T-cell (primary cell): Measurements from ENCODE around the gene ZMYM4. TPM values are rescaled to one million over a fixed set of nuclear protein-coding genes. Genes with fewer than 3 reads are reported as not detected.
"Not testable (repeated sequence)": the region's sequence is repeated elsewhere in the genome, so short reads cannot be mapped to it uniquely, and the experiment has no call there.

Source experiments
- ATAC-seq, 4 experiments: fragments of 200-7000 bp in 3 of 4; fragments of 150-1000 bp in 1 of 4; cut with Tn5 transposase; replicated peaks in 1 of 4; 1 replicate in 3 of 4; 2 replicates in 1 of 4; pipeline ENCODE4 v1.10.0; 2021; ENCODE audit warnings: moderate library complexity in 3 of 4, mild to moderate bottlenecking in 2 of 4, moderate number of reproducible peaks in 1 of 4
- CTCF ChIA-PET, 2 donors: fragments of 300-600 bp; sonication (Branson Sonifier 250); formaldehyde crosslinking; loops; one replicate each; lab custom pipeline; 2022; ENCODE audit warnings: antibody characterized with exemption in 2 of 2; lab: Charles Lee
- POLR2A ChIA-PET, 2 donors: fragments of 300-600 bp; sonication (Branson Sonifier 250); formaldehyde crosslinking; loops; one replicate each; lab custom pipeline; 2022; ENCODE audit warnings: antibody characterized with exemption in 2 of 2; lab: Charles Lee
- DNase-seq, 35 experiments: peaks; one replicate each; pipeline versions ENCODE4 v3.0.0 to v3.0.0-alpha.2; 2013 to 2023
- H3K27ac ChIP-seq: one replicate; pipeline ENCODE4 v1.5.1; 2013; ENCODE audit warnings: low read length
- H3K27me3 ChIP-seq, 2 experiments: replicated peaks in 1 of 2; 1 replicate in 1 of 2; 2 replicates in 1 of 2; pipeline versions ENCODE4 v1.6.1 to v1.7.0; 2013; ENCODE audit warnings: low read length in 1 of 2, mixed read lengths in 1 of 2; ENCODE audit not compliant: control insufficient read depth in 2 of 2, insufficient read depth in 2 of 2; ENCODE audit errors: extremely low read depth in 1 of 2
- H3K36me3 ChIP-seq, 2 donors: 1 replicate in 1 of 2; 2 replicates in 1 of 2; pipeline versions ENCODE4 v1.6.1 to v1.7.0; 2013; ENCODE audit warnings: low read length in 1 of 2; ENCODE audit not compliant: control insufficient read depth in 2 of 2, insufficient read depth in 1 of 2; ENCODE audit errors: extremely low read depth in 1 of 2
- H3K4me1 ChIP-seq, 2 experiments: 1 replicate in 1 of 2; 2 replicates in 1 of 2; pipeline versions ENCODE4 v1.6.1 to v1.7.0; 2013; ENCODE audit warnings: low read length in 2 of 2, mixed read lengths in 1 of 2; ENCODE audit not compliant: insufficient read depth in 2 of 2, control insufficient read depth in 1 of 2; ENCODE audit errors: extremely low read depth in 1 of 2
- H3K4me3 ChIP-seq, 2 donors: 1 replicate in 1 of 2; 2 replicates in 1 of 2; pipeline versions ENCODE4 v1.5.1 to v1.7.0; 2013; ENCODE audit warnings: mild to moderate bottlenecking in 2 of 2, low read length in 1 of 2, moderate library complexity in 1 of 2; ENCODE audit not compliant: control insufficient read depth in 1 of 2; ENCODE audit errors: extremely low read depth in 1 of 2
- H3K9me3 ChIP-seq: 2 replicates; pipeline ENCODE4 v1.7.0; 2013
- H3K27ac Mint-ChIP-seq, 2 donors: one replicate each; pipeline ENCODE4 v1.8.0; 2020 to 2021; ENCODE audit warnings: mild to moderate bottlenecking in 2 of 2, mixed read lengths in 2 of 2
- H3K27me3 Mint-ChIP-seq, 2 donors: one replicate each; pipeline ENCODE4 v1.8.0; 2021 to 2022; ENCODE audit warnings: mixed read lengths in 2 of 2
- H3K36me3 Mint-ChIP-seq: one replicate; pipeline ENCODE4 v1.8.0; 2021; ENCODE audit warnings: mixed read lengths
- H3K4me1 Mint-ChIP-seq, 3 donors: one replicate each; pipeline ENCODE4 v1.8.0; 2020 to 2022; ENCODE audit warnings: mixed read lengths in 3 of 3, mild to moderate bottlenecking in 1 of 3
- H3K4me3 Mint-ChIP-seq, 3 donors: one replicate each; pipeline ENCODE4 v1.8.0; 2020 to 2022; ENCODE audit warnings: mild to moderate bottlenecking in 3 of 3, mixed read lengths in 3 of 3, moderate library complexity in 3 of 3
- H3K9me3 Mint-ChIP-seq, 3 donors: one replicate each; pipeline ENCODE4 v1.8.0; 2020 to 2022; ENCODE audit warnings: mixed read lengths in 3 of 3
- WGBS: methylation state at CpG from one replicate; pipeline ENCODE4 v1.1.5; 2013; ENCODE audit warnings: missing lambda C conversion rate; ENCODE audit not compliant: insufficient coverage; 5-methylcytosine and 5-hydroxymethylcytosine counted together
- total RNA-seq, 35 experiments: library from RNA in 6 of 35; stranded (reverse) in 6 of 35; fragments of 120-200 nt in 1 of 35; gene quantifications; one replicate each; pipeline versions ENCODE4 v1.2.1 to v1.2.4 and lab custom pipeline; 2013 to 2026

ZMYM4 gene
- total RNA-seq, 5 donors from 2014 or later (not counting 1 experiment from before 2014, with no cell fraction given): 28.7 to 41.7 (median 38.5) TPM

DNA sequence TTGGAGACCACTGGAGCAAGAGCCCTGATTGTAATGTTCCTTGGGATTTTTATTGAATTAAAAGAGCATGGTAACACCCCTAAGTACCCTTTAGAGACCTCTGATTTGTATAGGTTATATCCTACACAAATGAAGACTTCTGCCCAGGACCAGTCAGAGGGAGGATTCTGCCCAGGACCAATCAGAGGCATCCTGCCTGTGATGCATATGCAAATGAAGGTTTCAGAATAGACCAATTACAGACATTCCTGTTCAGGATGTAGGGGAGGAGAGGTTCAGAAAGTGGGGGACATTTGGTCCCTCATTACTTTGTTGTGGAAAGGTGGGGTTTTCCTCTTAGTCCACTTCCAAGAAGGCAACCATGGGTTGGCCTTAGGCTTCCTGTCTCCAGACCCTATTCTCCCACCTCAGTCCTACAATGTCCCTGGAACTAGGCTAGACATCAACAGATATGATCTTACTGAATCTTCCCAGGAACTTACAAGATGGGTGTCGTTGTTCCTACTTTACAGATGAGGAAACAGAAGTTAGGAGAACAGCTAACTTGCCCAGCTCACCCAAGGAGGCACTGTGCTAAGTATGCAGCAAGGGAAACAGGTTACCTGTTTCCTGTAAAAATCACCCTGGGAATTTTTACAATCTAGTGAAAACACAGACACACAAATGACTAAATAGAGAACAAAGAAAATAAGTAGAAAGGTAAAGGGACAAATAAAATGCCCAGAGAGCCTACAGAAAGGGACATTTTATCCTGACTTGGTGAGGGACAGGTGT, 38.7 kb upstream of the ZMYM4 start:
- H3K27ac Mint-ChIP-seq: no peak overlapping the region
- no peaks in the 10 kb centered on the region for H3K36me3 Mint-ChIP-seq
- no peak for DNase-seq
- H3K9me3 ChIP-seq: no peaks in the 10 kb centered on the region
- no peaks in the 10 kb centered on the region for H3K4me1 ChIP-seq
- ChIA-PET CTCF (no interaction called here), POLR2A (no interaction called here)
- H3K4me3 ChIP-seq: no peak overlapping the region
- no peaks in the 10 kb centered on the region for H3K9me3 Mint-ChIP-seq
- peaks cover 0 to 4% of the 10 kb centered on the region in 2 donors for H3K27me3 Mint-ChIP-seq
- ATAC-seq: no peak
- H3K36me3 ChIP-seq: no peaks in the 10 kb centered on the region
- H3K27me3 ChIP-seq: peaks cover 0 to 7% of the 10 kb centered on the region in 2 experiments
- peaks cover 0 to 2% (median 0%) of the 10 kb centered on the region in 3 donors for H3K4me1 Mint-ChIP-seq
- H3K27ac ChIP-seq: no peak overlapping the region
- WGBS: no CpG with 5 or more reads among the region's 1 CpG
- no peak overlapping the region for H3K4me3 Mint-ChIP-seq

DNA sequence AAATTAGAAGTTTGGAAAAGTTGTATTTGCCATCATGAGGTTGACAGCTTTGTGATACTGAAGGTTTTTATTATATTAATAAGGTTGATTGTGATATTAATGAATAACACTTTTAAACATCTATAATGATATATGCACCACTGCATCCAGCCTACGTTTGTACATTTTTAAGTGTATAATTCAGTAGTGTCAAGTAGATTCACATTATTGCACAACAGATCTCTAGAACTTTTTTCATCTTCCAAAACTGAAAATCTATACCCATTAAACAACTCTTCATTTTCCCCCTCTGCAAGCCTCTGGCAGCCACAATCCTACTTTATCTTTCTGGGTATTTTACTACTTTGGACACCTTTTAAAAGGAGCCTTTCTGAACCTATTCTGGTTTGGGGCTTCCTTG, 37.2 kb upstream of the ZMYM4 start:
- Histone ChIP-seq H3K27ac (no peak overlapping the region), H3K36me3 (no peaks in the 10 kb centered on the region), H3K27me3 (peaks cover 0 to 7% of the 10 kb centered on the region in 2 experiments), H3K4me1 (no peaks in the 10 kb centered on the region), H3K4me3 (no peak overlapping the region), H3K9me3 (no peaks in the 10 kb centered on the region)
- H3K36me3 Mint-ChIP-seq: no peaks in the 10 kb centered on the region
- no peak overlapping the region for H3K4me3 Mint-ChIP-seq
- no peak overlapping the region for H3K27ac Mint-ChIP-seq
- DNase-seq (no peak), ATAC-seq (no peak)
- H3K4me1 Mint-ChIP-seq: peaks cover 0 to 2% (median 0%) of the 10 kb centered on the region in 3 donors
- POLR2A ChIA-PET: no interaction called here
- no CpG with 5 or more reads among the region's 1 CpG for WGBS
- CTCF ChIA-PET: interaction anchor here in 1 of 2 donors (0.8 kb wide), 1 partner anchor 8 kb away, joined by 3 read pairs; no protein-coding TSS in a partner anchor
- peaks cover 0 to 4% of the 10 kb centered on the region in 2 donors for H3K27me3 Mint-ChIP-seq
- H3K9me3 Mint-ChIP-seq: no peaks in the 10 kb centered on the region

- WGBS: 100% methylated on average over 2 of the region's 2 CpGs
- H3K4me3 Mint-ChIP-seq, H3K36me3 ChIP-seq, H3K27me3 Mint-ChIP-seq, CTCF ChIA-PET, DNase-seq, H3K4me1 ChIP-seq, H3K9me3 ChIP-seq, H3K4me1 Mint-ChIP-seq, H3K9me3 Mint-ChIP-seq, ATAC-seq, H3K27me3 ChIP-seq, H3K27ac Mint-ChIP-seq, POLR2A ChIA-PET, H3K4me3 ChIP-seq, H3K36me3 Mint-ChIP-seq, H3K27ac ChIP-seq: not testable (repeated sequence)
Observed at GRCh38 chr1:35236772-35237171, 31.7 kb upstream of the ZMYM4 start.

GRCh38 chr1:35243691-35244090, 24.8 kb upstream of the ZMYM4 start:
- DNase-seq (no peak), ATAC-seq (no peak)
- Histone ChIP-seq H3K4me3 (no peak overlapping the region), H3K36me3 (no peaks in the 10 kb centered on the region), H3K27ac (no peak overlapping the region), H3K4me1 (no peaks in the 10 kb centered on the region), H3K27me3 (no peaks in the 10 kb centered on the region), H3K9me3 (no peaks in the 10 kb centered on the region)
- WGBS: no CpG with 5 or more reads among the region's 1 CpG
- no peaks in the 10 kb centered on the region for H3K9me3 Mint-ChIP-seq
- H3K27me3 Mint-ChIP-seq: no peaks in the 10 kb centered on the region
- no peak overlapping the region for H3K27ac Mint-ChIP-seq
- no peak overlapping the region for H3K4me3 Mint-ChIP-seq
- ChIA-PET POLR2A (no interaction called here), CTCF (no interaction called here)
- H3K4me1 Mint-ChIP-seq: no peaks in the 10 kb centered on the region
- no peaks in the 10 kb centered on the region for H3K36me3 Mint-ChIP-seq

- H3K9me3 ChIP-seq: no peaks in the 10 kb centered on the region
- no peaks in the 10 kb centered on the region for H3K36me3 Mint-ChIP-seq
- no peaks in the 10 kb centered on the region for H3K4me1 ChIP-seq
- no peak for ATAC-seq
- ChIA-PET POLR2A (no interaction called here), CTCF (interaction anchor here in 1 of 2 donors (0.6 kb wide), 1 partner anchor 271 kb away, joined by 4 read pairs; no protein-coding TSS in a partner anchor)
- no peak overlapping the region for H3K27ac ChIP-seq
- no peak overlapping the region for H3K27ac Mint-ChIP-seq
- no peaks in the 10 kb centered on the region for H3K4me1 Mint-ChIP-seq
- peaks cover 0 to 3% of the 10 kb centered on the region in 2 experiments for H3K27me3 ChIP-seq
- no peak overlapping the region for H3K4me3 Mint-ChIP-seq
- H3K27me3 Mint-ChIP-seq: peaks cover 0 to 13% of the 10 kb centered on the region in 2 donors
- H3K4me3 ChIP-seq: no peak overlapping the region
- no peak for DNase-seq
- no peaks in the 10 kb centered on the region for H3K9me3 Mint-ChIP-seq
- WGBS: no CpG with 5 or more reads among the region's 5 CpGs
- H3K36me3 ChIP-seq: no peaks in the 10 kb centered on the region
Observed at GRCh38 chr1:35247256-35247655, 21.3 kb upstream of the ZMYM4 start.

GRCh38 chr1:35253941-35254340, 14.6 kb upstream of the ZMYM4 start:
- Histone ChIP-seq H3K27ac (no peak overlapping the region), H3K4me1 (no peaks in the 10 kb centered on the region), H3K4me3 (no peak overlapping the region), H3K9me3 (no peaks in the 10 kb centered on the region), H3K36me3 (no peaks in the 10 kb centered on the region), H3K27me3 (peaks cover 0 to 5% of the 10 kb centered on the region in 2 experiments)
- H3K27me3 Mint-ChIP-seq: peaks cover 5 to 18% of the 10 kb centered on the region in 2 donors
- H3K9me3 Mint-ChIP-seq: no peaks in the 10 kb centered on the region
- H3K4me1 Mint-ChIP-seq: no peaks in the 10 kb centered on the region
- H3K4me3 Mint-ChIP-seq: no peak overlapping the region
- WGBS: no CpG with 5 or more reads among the region's 2 CpGs
- DNase-seq (no peak), ATAC-seq (no peak)
- no peak overlapping the region for H3K27ac Mint-ChIP-seq
- ChIA-PET POLR2A (no interaction called here), CTCF (no interaction called here)
- H3K36me3 Mint-ChIP-seq: no peaks in the 10 kb centered on the region
